SK-N-SH (cell line): ENCODE measurements around the gene PBX1.

Experiments used
- MXI1 ChIP-seq: IDR thresholded peaks from 2 replicates; pipeline ENCODE4 v1.6.1; 2012; ENCODE audit warnings: mild to moderate bottlenecking, low read depth, low read length, improper control_type of control experiment
- NFIC ChIP-seq: IDR thresholded peaks from 2 replicates; pipeline ENCODE4 v1.4.0; 2012; ENCODE audit warnings: borderline replicate concordance
- TF ChIP-seq, protein P1 (sequence below): fragments of 200-600 bp; sonication (generic); IDR thresholded peaks from 2 replicates; pipeline ENCODE4 v1.6.1; 2017; ENCODE audit warnings: antibody characterized with exemption, mild to moderate bottlenecking, moderate library complexity

DNA sequence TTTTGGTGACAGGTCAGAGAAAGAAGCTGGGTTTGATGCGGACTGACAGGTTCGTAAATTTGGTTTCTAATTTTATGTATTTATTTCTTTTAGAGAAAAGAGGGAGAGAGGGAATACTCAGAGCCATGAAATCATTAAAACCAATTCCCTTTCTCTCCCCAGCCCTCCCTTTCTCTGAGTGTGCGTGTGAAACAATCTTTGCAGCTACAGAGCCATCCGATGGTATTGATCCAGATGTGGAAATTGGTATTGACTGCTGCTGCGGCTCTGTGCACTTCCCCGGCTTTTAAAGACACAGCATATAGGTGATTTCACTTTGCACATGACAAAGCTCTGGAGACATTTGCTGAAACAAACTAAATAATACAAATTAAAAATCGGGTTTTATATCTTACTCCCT, 42.4 kb upstream of the PBX1 start:
- TF ChIP-seq, protein P1, sequence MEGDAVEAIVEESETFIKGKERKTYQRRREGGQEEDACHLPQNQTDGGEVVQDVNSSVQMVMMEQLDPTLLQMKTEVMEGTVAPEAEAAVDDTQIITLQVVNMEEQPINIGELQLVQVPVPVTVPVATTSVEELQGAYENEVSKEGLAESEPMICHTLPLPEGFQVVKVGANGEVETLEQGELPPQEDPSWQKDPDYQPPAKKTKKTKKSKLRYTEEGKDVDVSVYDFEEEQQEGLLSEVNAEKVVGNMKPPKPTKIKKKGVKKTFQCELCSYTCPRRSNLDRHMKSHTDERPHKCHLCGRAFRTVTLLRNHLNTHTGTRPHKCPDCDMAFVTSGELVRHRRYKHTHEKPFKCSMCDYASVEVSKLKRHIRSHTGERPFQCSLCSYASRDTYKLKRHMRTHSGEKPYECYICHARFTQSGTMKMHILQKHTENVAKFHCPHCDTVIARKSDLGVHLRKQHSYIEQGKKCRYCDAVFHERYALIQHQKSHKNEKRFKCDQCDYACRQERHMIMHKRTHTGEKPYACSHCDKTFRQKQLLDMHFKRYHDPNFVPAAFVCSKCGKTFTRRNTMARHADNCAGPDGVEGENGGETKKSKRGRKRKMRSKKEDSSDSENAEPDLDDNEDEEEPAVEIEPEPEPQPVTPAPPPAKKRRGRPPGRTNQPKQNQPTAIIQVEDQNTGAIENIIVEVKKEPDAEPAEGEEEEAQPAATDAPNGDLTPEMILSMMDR, result no peak
- TF ChIP-seq NFIC, result no peak
- TF ChIP-seq MXI1, result no peak
